OCI-LY3 (cell line): Measurements from ENCODE around the gene GATAD1.

Experiments
- CTCF ChIP-seq: fragments of 200-600, 300-600 bp; sonication (generic); IDR thresholded peaks from 2 replicates; pipeline ENCODE4 v1.5.1; 2014; ENCODE audit warnings: antibody characterized with exemption, low read length, low read depth
- EZH2phosphoT487 ChIP-seq: fragments of 200-600 bp; shearing (Covaris generic); IDR thresholded peaks from 2 replicates; pipeline ENCODE4 v1.6.1; 2018; ENCODE audit warnings: antibody characterized with exemption, mixed run types, low read depth

DNA sequence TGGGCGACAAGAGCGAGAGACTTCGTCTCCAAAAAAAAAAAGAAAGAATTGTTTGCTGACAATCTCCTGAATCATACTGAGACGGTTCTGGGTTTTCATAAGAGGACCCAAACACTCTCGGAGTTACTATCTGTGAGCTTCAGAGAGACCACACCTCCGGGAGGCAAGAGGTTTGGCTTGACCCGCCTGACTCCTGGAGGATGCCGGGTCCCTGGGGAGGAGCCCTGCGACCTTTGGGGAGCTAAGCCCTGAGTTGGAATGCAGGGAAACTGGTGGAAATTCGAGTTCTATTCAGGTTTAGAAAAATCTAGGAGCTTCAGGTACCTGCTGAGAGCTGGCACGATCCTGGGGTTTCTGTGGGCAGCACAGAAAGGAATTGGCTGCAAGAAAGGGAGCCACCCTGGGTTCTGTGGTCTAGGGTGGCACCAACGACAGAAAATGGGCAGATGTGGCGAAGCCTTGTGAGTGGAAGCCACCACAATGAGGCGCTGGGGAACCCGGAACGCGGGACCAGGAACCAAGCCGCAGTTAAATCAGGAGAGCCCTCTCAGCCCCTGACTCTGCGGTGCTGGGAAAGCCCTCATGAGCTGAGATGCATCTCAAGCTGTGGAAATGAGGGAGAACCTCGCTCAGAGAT lies 21.9 kb upstream of the GATAD1 start:
- TF ChIP-seq CTCF = peak; percentile 30
- TF ChIP-seq EZH2phosphoT487 = no peak
